ENCODE measurements around the gene TMEM121. TPM values are rescaled to one million over a fixed set of nuclear protein-coding genes. Genes with fewer than 3 reads are reported as not detected.
A peak's percentile ranks its signal among the peaks of the same experiment; 100 is the strongest.

The TMEM121 gene
- total and polyA plus RNA-seq, 2 donors = 2.1 to 2.8 TPM

DNA sequence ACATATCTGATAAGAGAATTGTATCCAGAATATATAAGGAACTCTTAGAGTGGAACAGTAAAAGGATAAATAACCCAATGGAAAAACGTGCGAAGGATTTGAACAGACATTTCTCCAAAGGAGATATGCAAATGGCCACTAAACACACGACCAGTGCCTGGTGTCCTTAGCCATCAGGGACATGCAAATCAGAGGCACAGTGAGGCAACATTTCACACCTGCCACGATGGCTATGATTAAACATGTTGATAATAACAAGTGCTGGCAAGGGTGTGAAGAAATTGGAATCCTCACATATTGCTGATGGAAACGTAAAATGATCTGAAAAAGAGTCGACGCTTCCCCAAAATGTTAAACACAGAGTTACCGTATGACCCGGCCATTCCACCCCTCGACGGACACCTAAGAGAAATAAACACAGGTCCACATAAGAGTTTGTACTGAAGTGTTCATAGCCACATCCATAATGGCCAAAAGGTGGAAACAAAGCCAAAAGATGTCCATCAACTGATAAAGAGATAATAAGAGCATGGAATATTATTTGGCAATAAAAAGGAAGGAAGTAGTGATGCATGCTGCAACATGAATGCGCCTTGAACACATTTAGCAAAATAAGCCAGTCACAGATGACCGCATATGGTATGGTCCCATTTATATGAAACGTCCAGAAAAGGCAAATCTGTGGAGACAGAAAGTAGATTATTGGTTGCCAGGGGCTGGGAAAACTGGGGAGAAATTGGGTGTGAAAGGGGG lies 6.3 kb upstream of the TMEM121 start:
- Histone ChIP-seq H3K27me3 (ENCODE audit: control insufficient read depth in 2 of 2, insufficient read depth in 1 of 2, low read length in 1 of 2) (peaks cover 0 to 27% of the 10 kb centered on the region in 2 donors), H3K9me3 (ENCODE audit: control insufficient read depth in 2 of 2, insufficient read depth in 1 of 2, low read length in 1 of 2) (no peaks in the 10 kb centered on the region), H3K36me3 (ENCODE audit: control insufficient read depth in 2 of 2, insufficient read depth in 2 of 2, low read length in 1 of 2) (no peaks in the 10 kb centered on the region), H3K4me3 (ENCODE audit: low read length in 2 of 2) (no peak overlapping the region), H3K27ac (ENCODE audit: low read depth in 1 of 2, low read length in 1 of 2) (no peak overlapping the region), H3K4me1 (ENCODE audit: control insufficient read depth in 2 of 2, insufficient read depth in 2 of 2, low read length in 2 of 2) (no peaks in the 10 kb centered on the region)
- no peak for DNase-seq (ENCODE audit: low read depth in 6 of 9, low spot score in 9 of 9)
- WGBS = 77% methylated on average over 14 of the region's 14 CpGs

DNA sequence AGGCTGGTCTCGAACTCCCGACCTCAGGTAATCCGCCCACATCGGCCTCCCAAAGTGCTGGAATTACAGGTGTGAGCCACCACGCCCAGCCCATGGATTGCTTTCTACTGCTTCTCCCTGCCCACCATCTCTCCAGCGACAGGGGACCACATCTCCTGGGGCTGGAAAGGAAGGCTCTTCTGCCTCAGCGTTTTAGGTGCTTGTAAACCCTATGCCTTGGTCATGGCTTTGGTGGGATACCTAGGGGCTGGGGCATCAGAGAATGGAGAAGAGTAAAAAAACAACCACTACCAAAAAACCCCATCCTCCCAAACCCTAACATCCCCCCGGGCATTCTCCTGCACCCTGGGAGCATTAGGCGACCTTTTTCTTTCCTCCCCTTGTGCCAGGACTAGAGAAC lies 1.1 kb upstream of the TMEM121 start:
- WGBS = 94% methylated on average over 9 of the region's 9 CpGs

DNA sequence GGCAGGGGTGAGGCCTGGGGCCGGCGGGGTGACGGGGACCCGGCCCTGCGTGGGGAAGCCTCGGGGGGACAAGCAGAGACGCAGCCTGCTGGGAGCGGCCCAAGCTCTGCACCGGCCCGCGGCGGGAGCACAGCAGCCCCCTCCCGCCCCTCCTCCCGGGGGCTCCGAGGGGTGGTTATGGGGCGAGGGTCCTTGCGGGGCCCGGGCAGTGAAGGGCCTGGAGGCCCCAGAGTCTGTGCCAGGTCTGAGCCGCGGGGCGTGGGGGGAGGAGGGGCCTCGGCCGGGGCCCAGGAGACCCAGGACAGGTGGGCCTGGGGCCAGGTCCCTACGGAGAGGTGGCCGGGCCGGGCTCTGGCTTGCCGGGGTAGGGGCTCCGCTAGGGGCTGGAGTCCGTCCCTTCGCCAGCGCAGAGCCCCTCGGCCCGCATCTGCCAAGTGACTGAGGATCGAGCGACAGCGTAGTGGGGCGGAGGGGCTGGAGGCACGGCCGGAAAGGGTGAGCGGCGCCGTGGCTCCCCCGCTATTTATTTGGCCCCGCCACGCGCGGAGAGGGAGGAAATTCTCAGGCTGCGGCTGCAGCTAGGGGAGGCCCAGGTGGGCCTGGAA lies 495 bp downstream of the TMEM121 start:
- Histone ChIP-seq H3K27ac (ENCODE audit: low read depth in 1 of 2, low read length in 1 of 2) (no peak overlapping the region), H3K4me1 (ENCODE audit: control insufficient read depth in 2 of 2, insufficient read depth in 2 of 2, low read length in 2 of 2) (peaks cover 3 to 20% of the 10 kb centered on the region in 2 donors), H3K36me3 (ENCODE audit: control insufficient read depth in 2 of 2, insufficient read depth in 2 of 2, low read length in 1 of 2) (no peaks in the 10 kb centered on the region), H3K27me3 (ENCODE audit: control insufficient read depth in 2 of 2, insufficient read depth in 1 of 2, low read length in 1 of 2) (peaks cover 53 to 84% of the 10 kb centered on the region in 2 donors), H3K9me3 (ENCODE audit: control insufficient read depth in 2 of 2, insufficient read depth in 1 of 2, low read length in 1 of 2) (no peaks in the 10 kb centered on the region), H3K4me3 (ENCODE audit: low read length in 2 of 2) (peak overlapping the region in 1 of 2 donors; percentile 40)
- WGBS = 4% methylated on average over 48 of the region's 48 CpGs
- no peak for DNase-seq (ENCODE audit: low read depth in 6 of 9, low spot score in 9 of 9)

More for the DNA sequence above, 1.1 kb upstream of the TMEM121 start:
- H3K36me3 ChIP-seq (ENCODE audit: control insufficient read depth in 2 of 2, insufficient read depth in 2 of 2, low read length in 1 of 2) = no peaks in the 10 kb centered on the region
- peaks cover 52 to 72% of the 10 kb centered on the region in 2 donors for H3K27me3 ChIP-seq (ENCODE audit: control insufficient read depth in 2 of 2, insufficient read depth in 1 of 2, low read length in 1 of 2)
- no peaks in the 10 kb centered on the region for H3K9me3 ChIP-seq (ENCODE audit: control insufficient read depth in 2 of 2, insufficient read depth in 1 of 2, low read length in 1 of 2)
- H3K27ac ChIP-seq (ENCODE audit: low read depth in 1 of 2, low read length in 1 of 2) = no peak overlapping the region
- H3K4me1 ChIP-seq (ENCODE audit: control insufficient read depth in 2 of 2, insufficient read depth in 2 of 2, low read length in 2 of 2) = peaks cover 3 to 20% of the 10 kb centered on the region in 2 donors
- no peak overlapping the region for H3K4me3 ChIP-seq (ENCODE audit: low read length in 2 of 2)
- DNase-seq (ENCODE audit: low read depth in 6 of 9, low spot score in 9 of 9) = no peak

DNA sequence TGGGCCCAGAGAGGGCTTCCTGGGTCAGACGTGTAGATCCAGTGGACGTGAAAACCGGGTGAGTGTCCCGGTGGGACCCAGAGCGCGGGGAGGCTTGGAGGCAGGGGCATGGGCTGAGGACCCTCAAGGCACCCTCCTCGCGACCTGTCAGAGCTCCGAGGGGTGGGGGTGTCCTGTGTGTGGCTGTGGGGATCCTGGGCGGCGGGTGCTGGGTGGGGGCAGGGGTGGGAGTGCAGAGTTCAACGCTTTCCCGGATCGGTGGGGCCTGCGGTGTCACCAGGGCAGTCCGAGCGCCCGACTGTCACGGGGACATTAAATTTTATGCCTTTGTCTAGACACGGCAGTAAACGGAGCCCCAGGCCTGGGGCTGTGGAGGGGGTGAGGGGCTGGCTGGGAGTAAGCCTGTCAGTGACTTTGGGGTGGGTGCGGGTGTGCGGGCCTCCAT lies 1.0 kb downstream of the TMEM121 start:
- H3K36me3 ChIP-seq (ENCODE audit: control insufficient read depth in 2 of 2, insufficient read depth in 2 of 2, low read length in 1 of 2) = no peaks in the 10 kb centered on the region
- H3K9me3 ChIP-seq (ENCODE audit: control insufficient read depth in 2 of 2, insufficient read depth in 1 of 2, low read length in 1 of 2) = no peaks in the 10 kb centered on the region
- WGBS = 42% methylated on average over 23 of the region's 23 CpGs
- H3K4me3 ChIP-seq (ENCODE audit: low read length in 2 of 2) = peak overlapping the region in 1 of 2 donors; percentile 40
- peaks cover 53 to 81% of the 10 kb centered on the region in 2 donors for H3K27me3 ChIP-seq (ENCODE audit: control insufficient read depth in 2 of 2, insufficient read depth in 1 of 2, low read length in 1 of 2)
- H3K27ac ChIP-seq (ENCODE audit: low read depth in 1 of 2, low read length in 1 of 2) = no peak overlapping the region
- H3K4me1 ChIP-seq (ENCODE audit: control insufficient read depth in 2 of 2, insufficient read depth in 2 of 2, low read length in 2 of 2) = peaks cover 3 to 20% of the 10 kb centered on the region in 2 donors
- no peak for DNase-seq (ENCODE audit: low read depth in 6 of 9, low spot score in 9 of 9)

DNA sequence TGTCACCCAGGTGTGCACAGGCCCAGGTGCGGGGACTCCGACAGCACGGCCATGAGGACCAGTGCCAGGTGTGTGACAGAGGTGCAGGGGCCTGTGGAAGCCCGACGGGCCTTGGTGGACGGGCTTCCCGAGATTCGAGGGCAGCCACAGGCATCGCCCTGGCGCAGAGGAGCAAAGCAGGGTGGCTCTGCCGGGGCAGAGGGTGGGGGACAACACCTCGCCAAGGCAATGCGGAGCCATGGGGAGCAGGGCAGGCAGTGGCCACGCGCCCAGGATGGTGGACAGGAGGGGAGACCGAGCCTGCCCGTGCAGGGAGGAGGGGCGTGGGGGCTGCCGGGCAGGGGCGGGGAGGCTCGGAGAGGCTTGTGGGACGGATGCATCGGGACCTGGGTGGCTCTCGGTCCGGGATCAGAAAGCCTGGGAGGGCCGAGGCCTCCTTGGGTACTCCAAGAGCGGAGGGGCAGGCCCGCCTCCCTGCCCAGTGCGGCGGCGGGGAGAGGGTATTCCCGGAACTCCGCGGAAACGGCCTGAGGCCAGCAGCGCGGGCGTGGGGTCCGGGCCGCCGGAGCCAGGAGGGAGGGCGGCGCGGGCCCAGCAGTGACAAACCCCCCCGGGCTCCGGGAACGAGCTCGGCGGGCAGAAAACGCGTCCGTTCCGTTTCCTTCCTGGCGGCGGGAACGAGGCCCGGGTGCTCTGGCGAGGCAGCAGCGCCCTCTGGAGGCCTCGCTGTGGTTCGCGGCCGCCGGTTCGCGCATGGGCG lies 1.6 kb downstream of the TMEM121 start:
- H3K36me3 ChIP-seq (ENCODE audit: control insufficient read depth in 2 of 2, insufficient read depth in 2 of 2, low read length in 1 of 2) = no peaks in the 10 kb centered on the region
- 13% methylated on average over 67 of the region's 67 CpGs for WGBS
- peak in 8 of 9 donors; percentile 34 to 83 (median 60) for DNase-seq (ENCODE audit: low read depth in 6 of 9, low spot score in 9 of 9)
- H3K4me1 ChIP-seq (ENCODE audit: control insufficient read depth in 2 of 2, insufficient read depth in 2 of 2, low read length in 2 of 2) = peaks cover 3 to 20% of the 10 kb centered on the region in 2 donors
- H3K27ac ChIP-seq (ENCODE audit: low read depth in 1 of 2, low read length in 1 of 2) = no peak overlapping the region
- peak overlapping the region; percentile 30 to 54 for H3K4me3 ChIP-seq (ENCODE audit: low read length in 2 of 2)
- no peaks in the 10 kb centered on the region for H3K9me3 ChIP-seq (ENCODE audit: control insufficient read depth in 2 of 2, insufficient read depth in 1 of 2, low read length in 1 of 2)
- H3K27me3 ChIP-seq (ENCODE audit: control insufficient read depth in 2 of 2, insufficient read depth in 1 of 2, low read length in 1 of 2) = peaks cover 53 to 85% of the 10 kb centered on the region in 2 donors

DNA sequence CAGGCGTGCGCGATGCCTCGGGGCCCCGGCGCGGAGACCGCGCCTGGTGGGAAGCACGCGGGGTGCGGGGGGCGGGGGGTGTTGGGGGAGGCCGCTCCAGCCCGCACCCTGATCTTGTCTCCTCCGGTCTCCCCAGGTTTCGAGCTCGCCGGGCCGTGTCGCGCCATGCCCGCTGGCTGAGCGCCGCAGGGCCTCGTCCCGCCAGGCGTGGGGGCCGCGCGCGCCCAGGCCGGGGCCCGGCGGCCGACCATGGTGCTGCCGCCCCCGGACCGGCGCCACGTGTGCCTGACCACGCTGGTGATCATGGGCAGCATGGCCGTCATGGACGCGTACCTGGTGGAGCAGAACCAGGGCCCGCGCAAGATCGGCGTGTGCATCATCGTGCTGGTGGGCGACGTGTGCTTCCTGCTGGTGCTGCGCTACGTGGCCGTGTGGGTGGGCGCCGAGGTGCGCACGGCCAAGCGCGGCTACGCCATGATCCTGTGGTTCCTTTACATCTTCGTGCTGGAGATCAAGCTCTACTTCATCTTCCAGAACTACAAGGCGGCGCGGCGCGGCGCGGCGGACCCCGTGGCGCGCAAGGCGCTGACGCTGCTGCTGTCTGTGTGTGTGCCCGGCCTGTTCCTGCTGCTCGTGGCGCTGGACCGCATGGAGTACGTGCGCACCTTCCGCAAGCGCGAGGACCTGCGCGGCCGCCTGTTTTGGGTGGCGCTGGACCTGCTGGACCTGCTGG lies 2.4 kb downstream of the TMEM121 start:
- no peaks in the 10 kb centered on the region for H3K36me3 ChIP-seq (ENCODE audit: control insufficient read depth in 2 of 2, insufficient read depth in 2 of 2, low read length in 1 of 2)
- H3K4me3 ChIP-seq (ENCODE audit: low read length in 2 of 2) = peak overlapping the region in 1 of 2 donors; percentile 54
- peaks cover 3 to 20% of the 10 kb centered on the region in 2 donors for H3K4me1 ChIP-seq (ENCODE audit: control insufficient read depth in 2 of 2, insufficient read depth in 2 of 2, low read length in 2 of 2)
- peaks cover 53 to 89% of the 10 kb centered on the region in 2 donors for H3K27me3 ChIP-seq (ENCODE audit: control insufficient read depth in 2 of 2, insufficient read depth in 1 of 2, low read length in 1 of 2)
- WGBS = 9% methylated on average over 89 of the region's 89 CpGs
- peak overlapping the region in 1 of 2 donors; percentile 3 for H3K27ac ChIP-seq (ENCODE audit: low read depth in 1 of 2, low read length in 1 of 2)
- no peaks in the 10 kb centered on the region for H3K9me3 ChIP-seq (ENCODE audit: control insufficient read depth in 2 of 2, insufficient read depth in 1 of 2, low read length in 1 of 2)
- DNase-seq (ENCODE audit: low read depth in 6 of 9, low spot score in 9 of 9) = peak in 1 of 9 donors; percentile 32

DNA sequence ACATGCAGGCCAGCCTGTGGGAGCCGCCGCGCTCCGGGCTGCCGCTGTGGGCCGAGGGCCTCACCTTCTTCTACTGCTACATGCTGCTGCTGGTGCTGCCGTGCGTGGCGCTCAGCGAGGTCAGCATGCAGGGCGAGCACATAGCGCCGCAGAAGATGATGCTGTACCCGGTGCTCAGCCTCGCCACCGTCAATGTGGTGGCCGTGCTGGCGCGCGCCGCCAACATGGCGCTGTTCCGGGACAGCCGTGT lies 2.9 kb downstream of the TMEM121 start:
- DNase-seq (ENCODE audit: low read depth in 6 of 9, low spot score in 9 of 9) = no peak

DNA sequence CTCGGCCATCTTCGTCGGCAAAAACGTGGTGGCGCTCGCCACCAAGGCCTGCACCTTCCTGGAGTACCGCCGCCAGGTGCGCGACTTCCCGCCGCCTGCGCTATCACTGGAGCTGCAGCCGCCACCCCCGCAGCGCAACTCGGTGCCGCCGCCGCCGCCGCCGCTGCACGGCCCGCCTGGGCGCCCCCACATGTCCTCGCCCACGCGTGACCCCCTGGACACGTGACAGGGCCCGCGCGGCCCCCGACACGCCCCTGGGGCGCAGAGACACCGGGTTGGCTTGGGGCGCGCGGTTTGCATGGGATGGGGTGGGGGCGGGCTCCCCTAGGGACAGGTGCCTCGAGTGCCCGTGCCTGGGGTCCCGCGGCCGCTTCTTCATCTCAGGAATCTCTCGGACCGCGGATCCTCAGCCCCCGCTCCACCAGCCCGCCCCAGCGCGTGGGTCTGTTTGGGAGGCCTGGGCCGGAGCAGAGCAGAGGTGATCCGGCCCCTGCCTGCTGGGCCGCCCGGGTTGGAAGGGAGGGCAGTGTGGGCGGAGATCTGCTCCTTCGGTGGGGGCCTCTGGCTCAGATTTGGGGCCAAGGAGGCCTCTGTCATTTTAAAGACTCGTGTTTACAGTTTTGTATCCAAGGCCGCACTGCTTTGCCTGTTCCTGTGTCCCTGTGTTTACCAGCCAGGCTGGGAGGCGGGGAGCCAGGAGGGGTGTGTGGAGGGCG lies 3.3 kb downstream of the TMEM121 start:
- 30% methylated on average over 63 of the region's 63 CpGs for WGBS
- DNase-seq (ENCODE audit: low read depth in 6 of 9, low spot score in 9 of 9) = peak in 1 of 9 donors; percentile 28
- peaks cover 53 to 83% of the 10 kb centered on the region in 2 donors for H3K27me3 ChIP-seq (ENCODE audit: control insufficient read depth in 2 of 2, insufficient read depth in 1 of 2, low read length in 1 of 2)
- no peaks in the 10 kb centered on the region for H3K9me3 ChIP-seq (ENCODE audit: control insufficient read depth in 2 of 2, insufficient read depth in 1 of 2, low read length in 1 of 2)
- no peak overlapping the region for H3K27ac ChIP-seq (ENCODE audit: low read depth in 1 of 2, low read length in 1 of 2)
- peak overlapping the region in 1 of 2 donors; percentile 54 for H3K4me3 ChIP-seq (ENCODE audit: low read length in 2 of 2)
- H3K36me3 ChIP-seq (ENCODE audit: control insufficient read depth in 2 of 2, insufficient read depth in 2 of 2, low read length in 1 of 2) = no peaks in the 10 kb centered on the region
- peaks cover 3 to 20% of the 10 kb centered on the region in 2 donors for H3K4me1 ChIP-seq (ENCODE audit: control insufficient read depth in 2 of 2, insufficient read depth in 2 of 2, low read length in 2 of 2)

More for the DNA sequence above, 2.9 kb downstream of the TMEM121 start:
- Histone ChIP-seq H3K9me3 (ENCODE audit: control insufficient read depth in 2 of 2, insufficient read depth in 1 of 2, low read length in 1 of 2) (no peaks in the 10 kb centered on the region), H3K4me1 (ENCODE audit: control insufficient read depth in 2 of 2, insufficient read depth in 2 of 2, low read length in 2 of 2) (peaks cover 3 to 20% of the 10 kb centered on the region in 2 donors), H3K36me3 (ENCODE audit: control insufficient read depth in 2 of 2, insufficient read depth in 2 of 2, low read length in 1 of 2) (no peaks in the 10 kb centered on the region), H3K27me3 (ENCODE audit: control insufficient read depth in 2 of 2, insufficient read depth in 1 of 2, low read length in 1 of 2) (peaks cover 53 to 86% of the 10 kb centered on the region in 2 donors), H3K4me3 (ENCODE audit: low read length in 2 of 2) (peak overlapping the region in 1 of 2 donors; percentile 54), H3K27ac (ENCODE audit: low read depth in 1 of 2, low read length in 1 of 2) (peak overlapping the region in 1 of 2 donors; percentile 3)
- WGBS = 17% methylated on average over 24 of the region's 24 CpGs

Measured in thymus (tissue), 11 donors.